NCI-H2171 treated with DMSO at 0.1 percent for 48 hours (cell line): ENCODE results near the gene OR6C76.
"Not testable (repeated sequence)": the region's sequence is repeated elsewhere in the genome, so short reads cannot be mapped to it uniquely, and the experiment has no call there.

Experiments used
- DNase-seq: peaks from one replicate; lab custom pipeline; 2025; lab: John Stamatoyannopoulos, UW

The OR6C76 gene

DNA sequence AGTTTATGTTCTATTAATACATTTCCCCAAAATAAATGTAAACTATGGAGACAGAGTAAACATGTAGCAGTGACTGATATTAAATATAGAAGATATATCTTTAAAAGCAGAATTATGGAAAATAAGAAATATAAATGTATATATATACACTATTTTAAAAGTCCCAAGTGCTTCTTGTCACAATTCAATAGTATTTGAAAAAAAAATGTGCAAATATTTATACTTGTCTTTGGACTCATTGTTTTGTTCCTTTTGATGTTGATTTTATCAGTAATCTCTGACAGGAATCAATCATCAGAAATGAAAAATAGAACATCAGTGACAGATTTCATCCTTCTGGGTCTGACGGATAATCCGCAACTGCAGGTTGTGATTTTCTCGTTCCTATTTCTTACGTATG, at the start of gene OR6C76:
Gene OR6C76 (plus strand): TSS at position 301 of the 400 bp plus-strand sequence. CDS start 0 bp downstream, at position 301.
- no peak for DNase-seq

- DNase-seq = no peak
Observed at GRCh38 chr12:55385891-55386290, 40.2 kb upstream of the OR6C76 start.

DNA sequence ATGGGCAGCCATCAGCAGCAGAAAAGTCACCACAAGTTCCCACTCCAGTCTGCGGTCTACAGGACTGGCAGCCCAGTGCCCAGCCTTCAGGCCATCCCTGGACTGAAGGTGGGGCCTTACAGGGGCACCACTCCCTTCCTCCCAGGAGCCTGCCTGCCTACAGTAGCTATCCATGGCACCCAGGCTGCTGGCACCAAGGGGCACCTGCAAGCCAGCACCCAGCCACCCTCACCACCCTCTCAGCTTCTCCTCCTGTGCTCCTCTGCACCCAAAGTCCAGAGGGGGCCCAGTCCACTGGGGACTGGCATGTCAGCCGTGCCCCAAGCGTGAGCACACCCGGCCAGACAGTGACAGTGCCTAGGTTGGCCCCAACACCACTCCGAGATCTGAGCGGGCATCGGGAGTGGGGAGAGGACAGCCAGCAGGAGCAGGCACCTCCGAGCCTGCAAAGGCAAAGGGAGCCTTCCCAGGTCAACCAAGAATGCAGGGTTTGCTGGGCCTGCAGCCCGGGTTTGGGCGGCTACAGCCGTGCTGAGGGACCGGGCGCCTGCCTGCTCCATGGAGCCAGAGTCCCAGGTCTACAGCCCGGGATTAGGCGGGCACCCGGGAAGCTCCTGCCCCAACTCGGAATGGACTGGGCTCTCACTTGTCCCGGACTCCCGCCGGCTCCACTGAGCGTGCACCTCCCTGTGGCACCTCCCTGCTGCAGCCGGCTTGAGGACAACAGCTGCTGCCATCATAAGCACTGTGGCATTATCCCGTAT, 33.8 kb upstream of the OR6C76 start:
- DNase-seq = no peak

DNA sequence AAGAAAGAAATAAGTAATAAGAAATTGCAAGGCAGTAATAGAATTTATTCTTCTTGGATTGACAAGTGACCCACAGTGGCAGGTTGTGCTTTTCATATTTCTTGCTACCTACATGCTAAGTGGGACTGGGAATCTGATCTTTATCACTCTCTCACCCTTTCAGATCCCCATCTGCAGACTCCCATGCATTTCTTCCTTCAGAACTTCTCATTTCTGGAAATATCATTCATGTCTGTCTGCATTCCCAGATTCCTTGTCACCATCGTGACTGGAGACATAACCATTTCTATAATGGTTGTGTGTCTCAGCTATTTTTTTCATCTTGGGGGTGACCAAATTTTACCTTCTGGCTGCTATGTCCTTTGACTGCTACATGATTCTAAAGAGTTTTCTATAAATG, 29.7 kb upstream of the OR6C76 start:
- no peak for DNase-seq

- DNase-seq = no peak
Observed at GRCh38 chr12:55400229-55400628, 25.8 kb upstream of the OR6C76 start, which contains the start of gene OR6C65. OR6C65 (plus strand) TSS chr12:55400529; CDS start chr12:55400529, 0 bp downstream.

DNA sequence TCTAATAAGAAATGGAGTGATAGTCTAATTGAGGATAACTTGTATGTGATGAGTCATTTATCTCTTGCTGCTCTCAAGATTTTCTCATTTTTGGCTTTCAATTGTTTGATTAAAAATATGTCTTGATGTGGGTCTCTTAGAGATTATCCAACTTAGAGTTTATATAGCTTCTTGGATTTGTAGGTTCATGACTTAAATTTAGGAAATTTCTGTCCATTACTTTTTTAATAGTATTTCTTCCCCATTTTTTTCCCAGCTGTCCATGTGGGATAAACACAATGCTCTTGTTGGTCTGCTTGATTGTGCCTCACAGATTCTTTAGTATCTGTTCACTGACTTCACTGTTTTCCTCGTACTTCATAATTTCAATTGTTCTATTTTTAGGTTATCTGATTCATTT, 18.2 kb upstream of the OR6C76 start:
- DNase-seq = no peak

GRCh38 chr12:55409133-55409532, 16.9 kb upstream of the OR6C76 start:
- not testable (repeated sequence) for DNase-seq

- not testable (repeated sequence) for DNase-seq
Observed at GRCh38 chr12:55412138-55412537, 13.9 kb upstream of the OR6C76 start.

DNA sequence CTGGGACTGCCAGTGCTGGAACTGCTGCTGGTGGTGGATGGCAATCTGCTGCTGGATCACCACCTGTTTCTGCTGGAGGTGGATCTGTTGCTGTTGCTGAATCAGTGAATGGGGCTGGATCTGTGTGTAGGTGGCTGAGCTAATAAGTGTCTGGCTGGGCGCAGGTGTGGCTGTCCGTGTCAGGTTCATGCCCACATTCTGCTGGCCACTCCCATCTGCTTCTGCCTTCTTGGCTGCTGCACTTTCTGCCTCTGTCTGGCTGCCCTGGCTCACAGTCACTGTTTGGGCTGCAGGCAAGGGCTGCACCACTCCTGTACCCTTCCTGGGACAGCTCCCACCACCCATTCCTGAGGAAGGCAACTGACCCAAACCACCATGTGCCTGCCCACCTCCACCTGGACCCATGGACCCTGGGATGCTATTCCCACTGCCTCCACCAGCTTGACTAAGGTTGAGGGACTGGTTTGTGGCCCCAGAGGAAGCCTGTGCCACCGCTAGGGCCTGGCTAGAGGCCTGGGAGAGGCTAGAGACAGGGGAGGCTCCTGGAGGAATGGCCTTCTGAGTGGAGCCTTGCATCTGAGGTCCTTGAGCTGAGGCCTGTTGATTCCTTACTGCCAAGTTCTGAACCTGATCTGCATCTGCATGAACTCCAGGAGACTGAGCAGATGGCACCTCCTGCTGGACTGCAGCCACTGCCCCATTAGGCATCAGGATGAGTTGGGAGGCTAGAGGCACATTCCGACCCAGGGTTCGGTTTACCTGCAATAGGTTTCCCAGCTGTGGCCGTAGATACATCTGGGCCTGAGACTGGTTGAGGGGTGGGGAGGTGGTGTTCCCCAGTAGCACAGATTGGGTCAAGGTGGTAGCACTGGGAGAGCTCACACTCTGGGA, 12.3 kb upstream of the OR6C76 start:
- DNase-seq = not testable (repeated sequence)

DNA sequence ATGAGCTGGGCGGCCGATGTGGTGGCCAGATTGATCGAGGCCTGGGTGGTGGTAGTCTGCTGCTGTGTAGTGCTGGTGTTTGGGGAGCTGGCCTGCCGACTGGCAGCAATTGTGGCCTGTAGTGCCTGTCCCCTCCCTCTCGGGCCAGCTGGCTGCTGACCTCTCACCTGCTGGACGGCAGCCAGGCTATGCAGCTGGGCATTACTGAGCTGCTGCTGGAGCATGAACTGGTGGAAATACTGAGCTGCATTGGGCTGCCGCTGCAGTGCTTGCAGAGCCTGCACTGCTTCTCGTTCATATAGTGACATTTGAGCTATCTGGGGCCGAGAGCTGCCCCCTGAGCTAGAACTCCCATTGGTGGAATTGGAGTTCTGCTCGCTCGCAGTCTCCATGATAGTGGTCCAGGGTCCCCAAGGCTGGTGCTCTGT, 11.6 kb upstream of the OR6C76 start:
- not testable (repeated sequence) for DNase-seq

DNA sequence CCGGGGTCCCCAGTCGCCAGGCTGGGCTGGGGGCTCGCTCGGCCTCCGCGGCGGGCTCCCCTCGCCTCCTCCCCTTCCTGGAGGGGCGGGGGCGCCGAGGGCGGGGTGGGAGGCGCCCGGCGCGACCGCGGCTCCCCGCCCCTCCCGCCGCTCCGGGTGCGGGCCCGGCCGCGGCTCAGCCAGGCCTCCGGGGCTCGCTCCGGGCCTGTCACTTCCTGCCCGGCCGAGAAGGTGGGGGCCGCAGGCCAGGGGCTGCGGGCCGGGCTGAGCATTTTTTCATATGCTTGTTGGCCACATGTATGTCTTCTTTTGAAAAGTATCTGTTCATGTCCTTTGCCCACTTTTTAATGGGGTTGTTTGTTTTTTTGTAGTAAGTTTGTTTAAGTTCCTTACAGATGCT, 11.2 kb upstream of the OR6C76 start:
- DNase-seq = not testable (repeated sequence)

DNA sequence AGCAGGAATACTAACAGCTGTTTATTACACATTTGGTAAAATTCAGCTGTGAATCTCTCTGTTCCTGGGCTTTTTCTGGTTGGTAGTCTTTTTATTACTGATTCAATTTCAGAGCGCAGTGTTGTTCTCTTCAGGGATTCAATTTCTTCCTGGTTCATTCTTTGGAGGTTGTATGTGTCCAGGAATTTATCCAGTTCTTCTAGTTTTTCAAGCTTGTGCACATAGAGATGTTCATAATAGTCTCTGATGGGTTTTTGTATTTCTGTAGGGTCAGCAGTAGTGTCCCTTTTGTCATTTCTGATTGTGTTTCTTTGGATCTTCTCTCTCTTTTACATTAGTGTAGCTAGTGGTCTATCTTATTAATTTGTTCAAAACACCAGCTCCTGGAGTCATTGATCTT, 9.1 kb upstream of the OR6C76 start:
- no peak for DNase-seq

DNA sequence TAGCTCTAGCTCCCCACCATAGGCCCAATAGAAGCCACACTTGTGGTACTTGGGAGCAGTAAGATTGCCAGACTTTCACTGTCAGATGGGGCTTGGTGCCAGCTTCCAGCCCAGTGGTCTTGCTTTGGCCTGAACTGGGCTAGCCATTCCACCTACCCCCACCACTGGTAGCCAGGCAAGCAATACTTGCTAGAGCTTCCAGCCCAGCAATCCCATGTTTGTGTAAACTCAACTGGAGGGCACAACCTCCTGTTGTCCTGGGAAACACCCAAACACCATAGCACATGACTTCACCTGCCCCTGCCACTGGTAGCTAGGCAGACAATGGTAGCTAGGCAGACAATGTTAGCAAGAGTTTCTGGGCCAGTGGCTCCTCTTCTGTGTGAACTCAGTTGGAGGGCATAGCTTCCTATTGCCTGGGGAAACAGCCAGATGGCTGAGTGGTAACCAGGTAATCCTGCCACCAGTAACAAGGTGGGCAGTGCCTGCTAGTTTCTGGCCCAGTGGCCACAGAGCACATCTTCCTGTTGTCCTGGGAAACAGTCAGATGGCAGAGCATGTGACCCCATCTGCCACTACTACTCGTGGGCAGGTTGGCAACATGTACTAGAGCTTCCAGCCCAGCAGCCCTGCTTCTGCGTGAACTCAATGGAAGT, 5.6 kb upstream of the OR6C76 start:
- no peak for DNase-seq

GRCh38 chr12:55428331-55429243, 2.5 kb downstream of the OR6C76 start:
- DNase-seq = no peak

DNA sequence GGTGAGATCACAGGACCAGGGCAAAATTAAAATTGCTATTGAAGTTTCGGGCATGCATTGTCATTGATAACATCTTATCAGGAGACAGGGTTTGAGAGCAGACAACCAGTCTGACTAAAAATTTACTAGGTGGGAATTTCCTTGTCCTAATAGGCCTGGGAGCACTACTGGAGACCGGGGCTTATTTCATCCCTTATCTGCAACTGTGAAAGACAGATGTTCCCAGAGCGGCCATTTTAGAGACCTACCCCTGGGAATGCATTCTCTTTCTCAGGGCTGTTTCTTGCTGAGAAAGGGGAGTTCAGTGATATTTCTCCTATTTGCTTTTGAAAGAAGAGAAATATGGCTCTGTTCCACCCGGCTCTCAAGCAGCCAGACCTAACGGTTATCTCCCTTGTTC, 15.2 kb downstream of the OR6C76 start:
- not testable (repeated sequence) for DNase-seq

DNA sequence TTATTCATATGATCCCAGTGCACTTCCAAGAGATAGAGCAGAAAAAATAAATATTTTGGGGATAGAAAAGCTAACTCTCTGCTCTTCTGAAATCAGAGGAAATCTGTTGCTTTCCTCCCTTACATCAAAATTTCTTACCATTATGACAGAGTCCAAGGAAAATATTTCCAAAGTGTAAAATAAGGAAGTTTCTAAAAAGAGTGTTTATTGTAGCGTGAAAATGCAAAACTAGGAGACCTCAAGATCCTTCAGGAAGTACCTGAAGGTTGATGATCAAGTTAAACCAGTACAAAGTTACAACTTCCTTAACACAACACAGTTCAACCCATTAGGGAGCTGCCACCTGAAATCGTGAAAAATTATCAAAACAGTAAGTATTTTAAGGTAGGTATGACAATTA, 17.7 kb downstream of the OR6C76 start, which contains the start of gene OR6C2:
Gene OR6C2 (plus strand): TSS at position 301 of the 400 bp plus-strand sequence. CDS start 8,138 bp downstream, outside the sequence.
- no peak for DNase-seq

- no peak for DNase-seq
Observed at GRCh38 chr12:55445357-55445756, 19.3 kb downstream of the OR6C76 start.

DNA sequence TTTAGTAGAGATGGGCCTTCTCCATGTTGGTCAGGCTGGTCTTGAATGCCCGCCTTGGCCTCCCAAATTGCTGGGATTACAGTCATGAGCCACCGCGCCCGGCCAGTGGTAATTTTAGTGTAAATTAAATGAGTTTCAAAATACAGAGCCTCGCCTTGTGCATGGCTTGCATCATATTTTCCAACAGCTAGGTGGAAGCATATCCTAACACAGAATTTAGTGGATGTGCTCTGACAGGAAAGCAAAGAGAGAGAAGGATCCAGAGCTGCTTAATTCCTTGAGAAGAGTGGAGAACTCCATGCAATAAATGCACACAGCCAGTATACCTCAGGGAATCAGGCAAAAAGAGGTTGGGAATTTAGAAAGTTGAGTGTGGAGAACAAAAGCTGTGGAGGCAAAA, 20.3 kb downstream of the OR6C76 start:
- DNase-seq = no peak

GRCh38 chr12:55448825-55449224, 22.8 kb downstream of the OR6C76 start:
- no peak for DNase-seq

- DNase-seq = not testable (repeated sequence)
Observed at GRCh38 chr12:55464926-55465325, 38.9 kb downstream of the OR6C76 start.

DNA sequence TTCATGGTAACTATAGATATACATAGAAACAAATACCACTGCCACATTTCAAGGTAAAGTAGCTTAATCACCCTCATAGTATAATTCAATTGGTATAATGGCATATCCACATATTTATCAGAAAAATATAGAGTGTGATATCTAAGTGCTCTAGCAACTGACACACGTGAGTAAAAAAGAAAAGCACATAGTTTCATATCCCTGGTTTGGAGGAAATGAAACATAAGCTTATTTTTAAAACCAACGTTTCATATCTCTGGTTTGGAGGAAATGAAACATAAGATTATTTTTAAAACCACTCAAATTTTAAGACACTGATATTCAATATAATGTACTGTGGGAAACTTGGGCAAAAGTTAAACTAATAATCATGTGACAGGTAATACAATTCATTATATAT, 41.8 kb downstream of the OR6C76 start:
- DNase-seq = no peak
